HepG2 (cell line): Measurements from ENCODE around the gene NFKBIA. TPM values are rescaled to one million over a fixed set of nuclear protein-coding genes. Genes with fewer than 3 reads are reported as not detected.

ENCODE experiments used
- ATF2 ChIP-seq: sonication (generic); formaldehyde crosslinking; IDR thresholded peaks from 2 replicates; pipeline ENCODE4 v1.4.0; 2020; ENCODE audit warnings: missing genetic modification reagents
- BCL6 ChIP-seq: IDR thresholded peaks from 2 replicates; pipeline ENCODE4 v1.6.1; 2016; ENCODE audit warnings: missing genetic modification reagents, missing compliant biosample characterization
- E2F5 ChIP-seq: sonication (generic); formaldehyde crosslinking; conservative IDR thresholded peaks from 2 replicates; pipeline ENCODE4 v1.4.0; 2020; ENCODE audit warnings: missing genetic modification reagents
- ELF3 ChIP-seq: IDR thresholded peaks from 2 replicates; pipeline ENCODE4 v1.6.1; 2016; ENCODE audit warnings: missing genetic modification reagents, missing compliant biosample characterization
- HCFC1 ChIP-seq: fragments of 150-350 bp; IDR thresholded peaks from 2 replicates; pipeline ENCODE4 v1.6.1; 2014; ENCODE audit warnings: low read depth, low read length
- ISL2 ChIP-seq: sonication (generic); formaldehyde crosslinking; IDR thresholded peaks from 2 replicates; pipeline ENCODE4 v1.5.0; 2020; ENCODE audit warnings: missing genetic modification reagents
- NR0B2 ChIP-seq: sonication (generic); formaldehyde crosslinking; IDR thresholded peaks from 2 replicates; pipeline ENCODE4 v1.4.0; 2020; ENCODE audit warnings: mild to moderate bottlenecking, missing genetic modification reagents
- PHF8 ChIP-seq: sonication (generic); formaldehyde crosslinking; IDR thresholded peaks from 2 replicates; pipeline ENCODE4 v1.5.0; 2020; ENCODE audit warnings: missing genetic modification reagents
- RAD21 ChIP-seq: fragments of 450-650 bp; formaldehyde crosslinking; IDR thresholded peaks from 2 replicates; pipeline ENCODE4 v1.5.0; 2020; ENCODE audit warnings: mild to moderate bottlenecking
- SOX5 ChIP-seq: IDR thresholded peaks from 2 replicates; pipeline ENCODE4 v1.6.1; 2016; ENCODE audit warnings: borderline replicate concordance
- SP5 ChIP-seq: IDR thresholded peaks from 2 replicates; pipeline ENCODE4 v1.6.1; 2016; ENCODE audit warnings: low read depth, borderline replicate concordance
- TBX3 ChIP-seq: fragments of 450-650 bp; IDR thresholded peaks from 2 replicates; pipeline ENCODE4 v1.6.1; 2017; ENCODE audit warnings: antibody characterized with exemption, mild to moderate bottlenecking, inconsistent platforms, borderline replicate concordance
- YEATS2 ChIP-seq: sonication (generic); formaldehyde crosslinking; IDR thresholded peaks from 2 replicates; pipeline ENCODE4 v1.4.0; 2020; ENCODE audit warnings: missing genetic modification reagents, borderline replicate concordance
- ZBTB34 ChIP-seq: sonication (generic); formaldehyde crosslinking; IDR thresholded peaks from 2 replicates; pipeline ENCODE4 v1.8.0; 2022; ENCODE audit warnings: mild to moderate bottlenecking, missing genetic modification reagents
- ZFP1 ChIP-seq: IDR thresholded peaks from 2 replicates; pipeline ENCODE4 v1.6.1; 2016
- ZFP36L1 ChIP-seq: sonication (generic); formaldehyde crosslinking; IDR thresholded peaks from 2 replicates; pipeline ENCODE4 v1.8.0; 2022; ENCODE audit warnings: mild to moderate bottlenecking, missing genetic modification reagents, moderate library complexity
- ZNF180 ChIP-seq: sonication (generic); formaldehyde crosslinking; IDR thresholded peaks from 2 replicates; pipeline ENCODE4 v1.4.0; 2020; ENCODE audit warnings: low read depth, missing genetic modification reagents, borderline replicate concordance
- ZNF367 ChIP-seq: sonication (generic); formaldehyde crosslinking; IDR thresholded peaks from 2 replicates; pipeline ENCODE4 v1.4.0; 2020; ENCODE audit warnings: missing genetic modification reagents, borderline replicate concordance
- ZNF563 ChIP-seq: sonication (generic); formaldehyde crosslinking; IDR thresholded peaks from 2 replicates; pipeline ENCODE4 v1.8.0; 2022; ENCODE audit warnings: mild to moderate bottlenecking, moderate library complexity, missing genetic modification reagents
- polyA plus RNA-seq, 8 experiments: library from polyadenylated mRNA; depleted of rRNA in 3 of 8; stranded (reverse) in 7 of 8; unstranded in 1 of 8; fragments of >200 nt; fragmentation: Illumina TruSeq in 4 of 8; extraction: Trizol in 4 of 8; gene quantifications; 2 replicates each; pipeline versions ENCODE4 v1.2.1 to v1.2.3, GENCODE V29; 2011 to 2016; ENCODE audit warnings: low read depth in 4 of 8, missing spikeins in 1 of 8, mixed read lengths in 1 of 8; ENCODE audit not compliant: insufficient read depth in 1 of 8
- total RNA-seq, 5 experiments: library from RNA; depleted of rRNA; stranded (reverse); fragments of >200 nt; fragmentation: Illumina TruSeq; extraction: Trizol; gene quantifications; 2 replicates each; pipeline ENCODE4 v1.2.3, GENCODE V29; 2016; ENCODE audit warnings: low read depth in 1 of 5
- TF ChIP-seq, protein P1 (sequence below): sonication (generic); formaldehyde crosslinking; IDR thresholded peaks from 2 replicates; pipeline ENCODE4 v1.9.0; 2021; ENCODE audit warnings: mild to moderate bottlenecking, missing genetic modification reagents

Gene NFKBIA
- total and polyA plus RNA-seq, 2 of the 13 experiments (the other 11 are each of a cell fraction or from before 2014, with no cell fraction given): 197 to 319 TPM

DNA sequence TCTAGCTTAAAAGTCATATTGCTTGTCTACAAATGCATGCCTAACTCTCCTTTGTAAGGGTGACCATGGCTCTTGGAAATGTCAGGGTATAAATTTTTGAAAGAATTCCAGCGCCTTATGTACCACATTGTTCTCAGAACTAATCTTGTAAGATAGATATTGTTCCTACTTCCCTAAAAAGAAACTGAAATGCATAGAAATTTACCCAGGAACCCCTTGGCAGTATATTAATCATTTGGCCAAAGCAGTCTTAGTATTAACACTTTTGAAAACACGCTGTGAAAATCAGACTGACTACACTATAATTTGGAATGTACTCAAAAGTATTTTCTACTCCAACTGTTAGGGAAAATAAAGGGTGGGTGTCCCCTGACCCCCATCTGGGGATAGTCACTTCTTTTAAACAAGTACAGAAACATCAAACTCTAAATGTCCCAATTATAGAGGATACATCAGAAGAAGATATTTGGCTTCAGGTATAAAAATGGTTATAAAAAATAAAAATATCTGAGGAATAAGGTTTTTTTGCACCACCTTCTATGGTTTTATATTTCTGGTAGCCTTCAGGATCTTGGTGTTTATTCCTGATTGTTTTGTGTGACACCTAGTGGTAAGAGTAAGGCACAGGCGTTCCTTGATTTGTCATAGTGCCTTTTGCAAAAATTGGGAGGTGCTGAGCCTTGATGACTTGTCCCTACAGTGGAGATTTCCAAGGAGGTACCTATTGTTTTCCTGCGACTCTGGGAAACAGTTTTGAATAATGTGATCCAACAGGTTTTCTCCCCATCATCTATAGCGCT lies 2.2 kb upstream of the NFKBIA start (continued):
- peak; percentile 53; the same call in 1 of the 2 replicates for TF ChIP-seq SOX5 (CRISPR knock-in tag)
- TF ChIP-seq ZNF367 (CRISPR knock-in tag): no peak
- TF ChIP-seq BCL6 (CRISPR knock-in tag): peak; percentile 59
- TF ChIP-seq PHF8 (CRISPR knock-in tag): no peak
- no peak for TF ChIP-seq NR0B2 (CRISPR knock-in tag)
- TF ChIP-seq, protein P1, sequence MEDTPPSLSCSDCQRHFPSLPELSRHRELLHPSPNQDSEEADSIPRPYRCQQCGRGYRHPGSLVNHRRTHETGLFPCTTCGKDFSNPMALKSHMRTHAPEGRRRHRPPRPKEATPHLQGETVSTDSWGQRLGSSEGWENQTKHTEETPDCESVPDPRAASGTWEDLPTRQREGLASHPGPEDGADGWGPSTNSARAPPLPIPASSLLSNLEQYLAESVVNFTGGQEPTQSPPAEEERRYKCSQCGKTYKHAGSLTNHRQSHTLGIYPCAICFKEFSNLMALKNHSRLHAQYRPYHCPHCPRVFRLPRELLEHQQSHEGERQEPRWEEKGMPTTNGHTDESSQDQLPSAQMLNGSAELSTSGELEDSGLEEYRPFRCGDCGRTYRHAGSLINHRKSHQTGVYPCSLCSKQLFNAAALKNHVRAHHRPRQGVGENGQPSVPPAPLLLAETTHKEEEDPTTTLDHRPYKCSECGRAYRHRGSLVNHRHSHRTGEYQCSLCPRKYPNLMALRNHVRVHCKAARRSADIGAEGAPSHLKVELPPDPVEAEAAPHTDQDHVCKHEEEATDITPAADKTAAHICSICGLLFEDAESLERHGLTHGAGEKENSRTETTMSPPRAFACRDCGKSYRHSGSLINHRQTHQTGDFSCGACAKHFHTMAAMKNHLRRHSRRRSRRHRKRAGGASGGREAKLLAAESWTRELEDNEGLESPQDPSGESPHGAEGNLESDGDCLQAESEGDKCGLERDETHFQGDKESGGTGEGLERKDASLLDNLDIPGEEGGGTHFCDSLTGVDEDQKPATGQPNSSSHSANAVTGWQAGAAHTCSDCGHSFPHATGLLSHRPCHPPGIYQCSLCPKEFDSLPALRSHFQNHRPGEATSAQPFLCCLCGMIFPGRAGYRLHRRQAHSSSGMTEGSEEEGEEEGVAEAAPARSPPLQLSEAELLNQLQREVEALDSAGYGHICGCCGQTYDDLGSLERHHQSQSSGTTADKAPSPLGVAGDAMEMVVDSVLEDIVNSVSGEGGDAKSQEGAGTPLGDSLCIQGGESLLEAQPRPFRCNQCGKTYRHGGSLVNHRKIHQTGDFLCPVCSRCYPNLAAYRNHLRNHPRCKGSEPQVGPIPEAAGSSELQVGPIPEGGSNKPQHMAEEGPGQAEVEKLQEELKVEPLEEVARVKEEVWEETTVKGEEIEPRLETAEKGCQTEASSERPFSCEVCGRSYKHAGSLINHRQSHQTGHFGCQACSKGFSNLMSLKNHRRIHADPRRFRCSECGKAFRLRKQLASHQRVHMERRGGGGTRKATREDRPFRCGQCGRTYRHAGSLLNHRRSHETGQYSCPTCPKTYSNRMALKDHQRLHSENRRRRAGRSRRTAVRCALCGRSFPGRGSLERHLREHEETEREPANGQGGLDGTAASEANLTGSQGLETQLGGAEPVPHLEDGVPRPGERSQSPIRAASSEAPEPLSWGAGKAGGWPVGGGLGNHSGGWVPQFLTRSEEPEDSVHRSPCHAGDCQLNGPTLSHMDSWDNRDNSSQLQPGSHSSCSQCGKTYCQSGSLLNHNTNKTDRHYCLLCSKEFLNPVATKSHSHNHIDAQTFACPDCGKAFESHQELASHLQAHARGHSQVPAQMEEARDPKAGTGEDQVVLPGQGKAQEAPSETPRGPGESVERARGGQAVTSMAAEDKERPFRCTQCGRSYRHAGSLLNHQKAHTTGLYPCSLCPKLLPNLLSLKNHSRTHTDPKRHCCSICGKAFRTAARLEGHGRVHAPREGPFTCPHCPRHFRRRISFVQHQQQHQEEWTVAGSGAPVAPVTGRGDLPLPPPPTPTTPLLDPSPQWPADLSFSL (CRISPR knock-in tag): no peak
- TF ChIP-seq ZBTB34 (CRISPR knock-in tag): no peak
- TF ChIP-seq ISL2: no peak
- no peak for TF ChIP-seq ZNF563
- TF ChIP-seq ATF2: no peak
- peak; percentile 49; the same call in 1 of the 2 replicates for TF ChIP-seq SP5 (CRISPR knock-in tag)
- no peak; the same call in 1 of the 2 replicates for TF ChIP-seq ZFP36L1
- TF ChIP-seq ELF3 (CRISPR knock-in tag): peak; percentile 78
- peak; percentile 92 for TF ChIP-seq RAD21 (CRISPR knock-in tag)
- TF ChIP-seq ZNF180 (CRISPR knock-in tag): no peak
- TF ChIP-seq YEATS2 (CRISPR knock-in tag): peak; percentile 56; the same call in 1 of the 2 replicates
- TF ChIP-seq E2F5 (CRISPR knock-in tag): no peak
- no peak for TF ChIP-seq HCFC1
- TF ChIP-seq TBX3: no peak
- TF ChIP-seq ZFP1 (CRISPR knock-in tag): 0 out of 2 replicates have a peak, but pooled peaks have one; percentile 13
